Activated CD4-positive, alpha-beta T cell treated with anti-CD3 and anti-CD28 coated beads, Interleukin-2, Interleukin-6, amounts not matched to agents 100 ng/mL and 50 ng/mL, durations not matched to agents 16 hours and 8 hours (primary cell): ENCODE measurements around the gene AGBL4.
A peak's percentile ranks its signal among the peaks of the same experiment; 100 is the strongest.

ENCODE experiments used
- DNase-seq: peaks from one replicate; pipeline ENCODE4 v3.0.0-alpha.2; 2020

The AGBL4 gene

GRCh38 chr1:49694251-49694827, 329.4 kb downstream of the AGBL4 start:
- no peak for DNase-seq

GRCh38 chr1:49686107-49686506, 337.6 kb downstream of the AGBL4 start:
- no peak for DNase-seq

GRCh38 chr1:49677706-49678105, 346.0 kb downstream of the AGBL4 start:
- DNase-seq: no peak

GRCh38 chr1:49651136-49651535, 372.6 kb downstream of the AGBL4 start:
- DNase-seq: no peak

GRCh38 chr1:49630156-49630555, 393.6 kb downstream of the AGBL4 start:
- DNase-seq: no peak

- no peak for DNase-seq
Measured at GRCh38 chr1:49627781-49628180, 396.0 kb downstream of the AGBL4 start.

- DNase-seq: no peak
Measured at GRCh38 chr1:49626472-49626871, 397.3 kb downstream of the AGBL4 start.

- no peak for DNase-seq
Measured at GRCh38 chr1:49622877-49623276, 400.9 kb downstream of the AGBL4 start.

- no peak for DNase-seq
Measured at GRCh38 chr1:49606082-49606481, 417.7 kb downstream of the AGBL4 start.

GRCh38 chr1:49597436-49597835, 426.3 kb downstream of the AGBL4 start:
- no peak for DNase-seq

GRCh38 chr1:49576327-49576901, 447.3 kb downstream of the AGBL4 start:
- DNase-seq: peak; percentile 3

GRCh38 chr1:49556676-49557234, 467.0 kb downstream of the AGBL4 start:
- no peak for DNase-seq

GRCh38 chr1:49552101-49552500, 471.7 kb downstream of the AGBL4 start:
- DNase-seq: no peak

- DNase-seq: no peak
Measured at GRCh38 chr1:49544615-49545014, 479.1 kb downstream of the AGBL4 start.

- DNase-seq: no peak
Measured at GRCh38 chr1:49541096-49541752, 482.5 kb downstream of the AGBL4 start.

GRCh38 chr1:49527606-49528305, 496.0 kb downstream of the AGBL4 start:
- DNase-seq: no peak

GRCh38 chr1:49526672-49527071, 497.1 kb downstream of the AGBL4 start:
- DNase-seq: no peak

- DNase-seq: no peak
Measured at GRCh38 chr1:49523764-49524163, 500.0 kb downstream of the AGBL4 start.

GRCh38 chr1:49466961-49467360, 556.8 kb downstream of the AGBL4 start:
- no peak for DNase-seq

GRCh38 chr1:49465486-49466185, 558.1 kb downstream of the AGBL4 start:
- DNase-seq: no peak

- no peak for DNase-seq
Measured at GRCh38 chr1:49448200-49448599, 575.6 kb downstream of the AGBL4 start.

GRCh38 chr1:49436865-49437264, 586.9 kb downstream of the AGBL4 start:
- no peak for DNase-seq

GRCh38 chr1:49435291-49435690, 588.5 kb downstream of the AGBL4 start:
- no peak for DNase-seq
